Transverse colon (tissue), 4 donors: ENCODE data around the gene FGGY. TPM values are rescaled to one million over a fixed set of nuclear protein-coding genes. Genes with fewer than 3 reads are reported as not detected.

Experiments used
- DNase-seq: peaks from one replicate; pipeline ENCODE4 v3.0.0-alpha.2; 2019
- H3K27ac ChIP-seq, 4 donors: fragments of 200-600 bp; sonication (generic); 2 replicates each; pipeline ENCODE4 v1.5.1; 2016 to 2018; ENCODE audit warnings: inconsistent platforms in 4 of 4
- H3K27me3 ChIP-seq: fragments of 200-600 bp; sonication (generic); 2 replicates; pipeline ENCODE4 v1.5.1; 2017; ENCODE audit warnings: inconsistent platforms
- H3K36me3 ChIP-seq, 4 donors: fragments of 200-600 bp; sonication (generic); 2 replicates each; pipeline ENCODE4 v1.5.1; 2017 to 2019; ENCODE audit warnings: inconsistent platforms in 4 of 4
- H3K4me1 ChIP-seq, 4 donors: fragments of 200-600 bp; sonication (generic); 2 replicates each; pipeline ENCODE4 v1.5.1; 2017 to 2020; ENCODE audit warnings: inconsistent platforms in 4 of 4
- H3K4me3 ChIP-seq, 4 donors: fragments of 200-600 bp; sonication (generic); 1 replicate in 1 of 4; 2 replicates in 3 of 4; pipeline versions ENCODE4 v1.5.1 to v1.6.1; 2017 to 2019; ENCODE audit warnings: inconsistent platforms in 4 of 4
- H3K9me3 ChIP-seq, 2 donors: fragments of 200-600 bp; sonication (generic); 2 replicates each; pipeline ENCODE4 v1.5.1; 2017 to 2019; ENCODE audit warnings: inconsistent platforms in 2 of 2
- EP300 ChIP-seq: sonication (generic); formaldehyde crosslinking; IDR thresholded peaks from one replicate; pipeline ENCODE4 v1.6.1; 2017; ENCODE audit warnings: antibody characterized with exemption, low read depth
- POLR2A ChIP-seq: fragments of 450-650 bp; IDR thresholded peaks from one replicate; pipeline ENCODE4 v1.6.1; 2016; ENCODE audit warnings: antibody characterized with exemption, mild to moderate bottlenecking, moderate library complexity
- POLR2AphosphoS5 ChIP-seq, 3 donors: sonication (generic); formaldehyde crosslinking; IDR thresholded peaks; one replicate each; pipeline ENCODE4 v1.6.1; 2016; ENCODE audit warnings: antibody characterized with exemption in 3 of 3
- WGBS, 2 donors: methylation state at CpG; one replicate each; pipeline ENCODE4 v1.1.5; 2018; ENCODE audit warnings: low coverage in 1 of 2; 5-methylcytosine and 5-hydroxymethylcytosine counted together
- in situ Hi-C, 4 donors: fragments of 200-750 bp; cut with MboI; loops; one replicate each; pipeline versions ENCODE4 v1.15.0 to v1.15.1; 2017; ENCODE audit warnings: low sequenced_read_pairs in 3 of 4, low pct_ligation_motif_present in 1 of 4, low pct_unique_long_range_greater_than_20kb in 1 of 4
- intact Hi-C: fragments of 100-400 bp; cut with DNase I; formaldehyde crosslinking; loops from one replicate; pipeline ENCODE4 v1.15.1; 2023; ENCODE audit warnings: low total_unique reads
- total RNA-seq, 4 donors: library from RNA; depleted of rRNA; stranded (reverse); fragments of >200 nt; gene quantifications; one replicate each; pipeline ENCODE4 v1.1.0, GENCODE V29; 2016
- TF ChIP-seq, protein P1 (sequence below), 5 experiments: fragments of 200-600 bp in 3 of 5; fragments of 450-650 bp in 2 of 5; sonication (generic) in 3 of 5; IDR thresholded peaks; 1 replicate in 2 of 5; 2 replicates in 3 of 5; pipeline ENCODE4 v1.5.1; 2016 to 2017; ENCODE audit warnings: antibody characterized with exemption in 5 of 5, inconsistent platforms in 3 of 5, mild to moderate bottlenecking in 2 of 5, moderate library complexity in 1 of 5

Gene FGGY
- total RNA-seq, 4 donors from 2014 or later, result 18.2 to 97.7 (median 27.1) TPM

DNA sequence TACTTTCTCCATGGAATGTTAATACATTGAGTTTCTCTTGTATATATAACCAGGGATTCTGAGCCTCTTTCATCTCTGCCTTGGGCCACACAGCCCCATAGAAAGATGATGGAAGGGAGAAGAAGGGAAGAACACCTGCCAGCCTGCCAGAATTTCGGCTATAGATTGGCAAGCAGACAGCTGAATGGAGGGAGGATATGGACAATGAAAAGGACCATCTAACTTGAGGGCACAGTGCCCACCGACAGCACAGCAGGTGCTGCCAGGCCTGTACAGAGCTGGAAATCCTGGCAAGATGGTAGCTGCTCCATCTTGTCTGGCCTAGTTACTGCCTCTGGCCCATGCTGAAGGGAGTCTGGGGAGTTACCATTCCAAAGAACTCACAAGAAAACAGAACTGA is 244.3 kb downstream of the FGGY start:
- no peak for DNase-seq
- Histone ChIP-seq H3K4me3 (no peak overlapping the region), H3K9me3 (no peaks in the 10 kb centered on the region), H3K4me1 (peaks cover 0 to 6% (median 0%) of the 10 kb centered on the region in 4 donors), H3K27me3 (no peaks in the 10 kb centered on the region), H3K27ac (no peak overlapping the region), H3K36me3 (no peaks in the 10 kb centered on the region)
- in situ Hi-C loops (no loop called here), intact Hi-C loops (no loop called here)
- 91 to 100% methylated on average over 1 to 2 of the region's 2 CpGs for WGBS, 2 donors
- TF ChIP-seq, protein P1, sequence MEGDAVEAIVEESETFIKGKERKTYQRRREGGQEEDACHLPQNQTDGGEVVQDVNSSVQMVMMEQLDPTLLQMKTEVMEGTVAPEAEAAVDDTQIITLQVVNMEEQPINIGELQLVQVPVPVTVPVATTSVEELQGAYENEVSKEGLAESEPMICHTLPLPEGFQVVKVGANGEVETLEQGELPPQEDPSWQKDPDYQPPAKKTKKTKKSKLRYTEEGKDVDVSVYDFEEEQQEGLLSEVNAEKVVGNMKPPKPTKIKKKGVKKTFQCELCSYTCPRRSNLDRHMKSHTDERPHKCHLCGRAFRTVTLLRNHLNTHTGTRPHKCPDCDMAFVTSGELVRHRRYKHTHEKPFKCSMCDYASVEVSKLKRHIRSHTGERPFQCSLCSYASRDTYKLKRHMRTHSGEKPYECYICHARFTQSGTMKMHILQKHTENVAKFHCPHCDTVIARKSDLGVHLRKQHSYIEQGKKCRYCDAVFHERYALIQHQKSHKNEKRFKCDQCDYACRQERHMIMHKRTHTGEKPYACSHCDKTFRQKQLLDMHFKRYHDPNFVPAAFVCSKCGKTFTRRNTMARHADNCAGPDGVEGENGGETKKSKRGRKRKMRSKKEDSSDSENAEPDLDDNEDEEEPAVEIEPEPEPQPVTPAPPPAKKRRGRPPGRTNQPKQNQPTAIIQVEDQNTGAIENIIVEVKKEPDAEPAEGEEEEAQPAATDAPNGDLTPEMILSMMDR (IDR thresholded peaks at IDR 0.05), result no peak
- no peak for TF ChIP-seq POLR2A
- TF ChIP-seq EP300, result no peak
- no peak for TF ChIP-seq POLR2AphosphoS5 (IDR thresholded peaks at IDR 0.05)

DNA sequence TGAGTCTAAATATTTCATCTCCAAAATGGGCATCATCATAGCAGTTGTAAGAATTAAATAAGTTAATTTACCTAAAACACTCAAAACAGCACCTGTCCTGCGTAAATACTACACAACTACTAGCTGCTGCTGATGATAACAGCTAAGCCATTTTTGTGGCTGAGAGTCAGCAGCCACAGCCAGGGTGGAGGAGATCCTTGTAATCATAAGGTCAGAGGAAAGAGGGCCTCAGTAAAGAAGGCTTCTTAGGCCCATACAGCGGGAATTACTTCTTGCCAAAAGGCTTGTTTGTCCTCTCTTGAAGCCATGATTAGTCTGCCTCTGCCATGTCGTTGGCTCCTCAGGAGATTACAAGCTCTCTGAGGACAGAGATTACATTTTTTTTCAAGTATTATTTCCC is 245.0 kb downstream of the FGGY start:
- H3K9me3 ChIP-seq, result no peaks in the 10 kb centered on the region
- no peak for TF ChIP-seq POLR2A
- no peak for TF ChIP-seq POLR2AphosphoS5 (IDR thresholded peaks at IDR 0.05)
- no peak for TF ChIP-seq EP300
- no peak for DNase-seq
- H3K27ac ChIP-seq, result no peak overlapping the region
- H3K4me3 ChIP-seq, result no peak overlapping the region
- WGBS, 2 donors, result 87 to 94% methylated on average over 3 of the region's 3 CpGs
- no peaks in the 10 kb centered on the region for H3K27me3 ChIP-seq
- in situ Hi-C loops, result no loop called here
- peaks cover 0 to 6% (median 0%) of the 10 kb centered on the region in 4 donors for H3K4me1 ChIP-seq
- intact Hi-C loops, result no loop called here
- no peaks in the 10 kb centered on the region for H3K36me3 ChIP-seq

DNA sequence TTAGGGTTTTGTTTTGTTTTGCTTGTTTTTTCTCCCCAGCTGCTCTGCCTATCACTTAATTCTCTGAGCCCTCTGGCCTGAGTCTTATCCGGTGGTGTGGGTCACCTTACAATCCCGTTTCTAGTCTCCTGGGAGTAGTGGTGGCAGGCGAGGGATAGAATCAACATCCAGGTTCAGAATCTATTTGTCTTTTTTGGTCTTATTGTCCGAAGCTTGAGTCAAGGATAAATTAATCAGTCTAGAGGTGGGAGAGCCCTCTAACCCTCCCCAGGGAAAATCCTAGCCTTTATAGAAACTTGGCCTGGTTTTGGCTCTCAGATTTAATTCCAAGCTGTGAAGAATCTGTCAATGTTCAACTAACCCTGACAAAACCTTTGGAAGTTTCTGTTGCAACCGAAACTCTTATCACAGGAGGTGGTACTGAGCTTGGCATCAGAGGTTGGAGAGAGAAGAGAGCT is 246.3 kb downstream of the FGGY start:
- 30 to 46% methylated on average over 2 to 5 of the region's 5 CpGs for WGBS, 2 donors
- Histone ChIP-seq H3K27me3 (no peaks in the 10 kb centered on the region), H3K36me3 (no peaks in the 10 kb centered on the region), H3K9me3 (no peaks in the 10 kb centered on the region), H3K4me1 (peaks cover 0 to 6% (median 0%) of the 10 kb centered on the region in 4 donors), H3K27ac (peak overlapping the region in 2 of 4 donors; percentile 1 to 8), H3K4me3 (no peak overlapping the region)
- intact Hi-C loops (no loop called here), in situ Hi-C loops (no loop called here)
- no peak for DNase-seq
- TF ChIP-seq EP300 (no peak), POLR2AphosphoS5 (IDR thresholded peaks at IDR 0.05) (no peak)
- TF ChIP-seq, protein P1 (IDR thresholded peaks at IDR 0.05), result no peak

DNA sequence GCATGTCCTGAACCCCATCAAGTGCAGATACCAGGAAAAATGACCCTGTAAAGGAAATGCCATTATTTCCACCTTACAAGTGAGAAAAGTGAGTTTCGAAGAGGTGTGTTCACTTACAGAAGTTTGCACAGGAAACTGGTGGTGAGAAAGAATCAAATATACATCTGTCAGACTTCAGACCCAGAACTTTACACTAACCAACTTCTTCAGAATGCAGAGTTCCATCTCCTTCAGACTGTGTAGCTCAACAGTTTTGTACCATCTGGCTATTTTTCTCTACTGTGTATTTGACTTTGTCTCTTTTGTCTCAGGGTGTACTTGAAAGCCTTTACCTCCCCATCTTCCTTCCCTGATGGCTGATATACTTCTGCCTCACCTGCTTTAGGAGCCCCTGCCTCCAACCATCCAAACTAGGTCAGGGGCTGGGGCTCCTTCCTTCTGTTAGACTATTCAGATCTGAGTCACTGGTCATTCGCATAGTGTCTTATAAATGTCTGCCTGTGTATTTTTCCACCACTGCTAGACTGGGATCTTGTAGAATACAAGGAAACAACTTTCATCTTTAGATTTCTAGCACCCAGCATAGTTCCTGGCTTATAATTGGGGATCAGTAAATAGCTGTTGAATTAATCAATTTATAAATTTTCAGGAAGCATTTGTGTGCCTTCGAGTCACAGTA is 247.9 kb downstream of the FGGY start:
- intact Hi-C loops, result no loop called here
- H3K27me3 ChIP-seq, result no peaks in the 10 kb centered on the region
- WGBS, 2 donors, result 65 to 95% methylated on average over 2 to 3 of the region's 3 CpGs
- in situ Hi-C loops, result no loop called here
- H3K36me3 ChIP-seq, result no peaks in the 10 kb centered on the region
- H3K4me1 ChIP-seq, result peaks cover 2 to 16% (median 7%) of the 10 kb centered on the region in 4 donors
- H3K4me3 ChIP-seq, result no peak overlapping the region
- no peak for DNase-seq
- no peaks in the 10 kb centered on the region for H3K9me3 ChIP-seq
- TF ChIP-seq, protein P1 (IDR thresholded peaks at IDR 0.05), result no peak
- H3K27ac ChIP-seq, result no peak overlapping the region

DNA sequence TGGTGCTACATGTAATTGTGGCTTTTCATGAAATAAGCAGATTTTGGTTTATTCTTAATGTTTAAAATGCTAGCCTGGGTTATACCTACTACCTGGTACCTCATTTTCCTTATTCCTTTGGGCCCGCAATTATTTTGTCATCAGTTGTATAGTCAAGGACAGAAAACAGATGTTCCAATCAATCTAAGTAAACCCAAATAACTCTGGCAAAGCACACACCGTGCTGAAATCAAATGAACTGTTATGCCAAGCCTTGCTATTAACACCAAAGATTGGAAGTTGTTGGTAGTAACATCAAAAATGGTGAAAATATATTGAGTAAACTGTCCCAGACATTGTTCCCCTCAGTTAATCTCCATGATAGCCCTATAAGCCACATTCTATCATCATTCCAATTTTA is 248.9 kb downstream of the FGGY start:
- WGBS, 2 donors, result 91 to 93% methylated on average over 2 of the region's 2 CpGs
- DNase-seq, result no peak
- no peaks in the 10 kb centered on the region for H3K36me3 ChIP-seq
- TF ChIP-seq POLR2A, result no peak
- TF ChIP-seq, protein P1 (IDR thresholded peaks at IDR 0.05), result no peak
- no peak for TF ChIP-seq POLR2AphosphoS5 (IDR thresholded peaks at IDR 0.05)
- TF ChIP-seq EP300, result no peak
- peaks cover 6 to 26% (median 14%) of the 10 kb centered on the region in 4 donors for H3K4me1 ChIP-seq
- in situ Hi-C loops (no loop called here), intact Hi-C loops (no loop called here)
- no peak overlapping the region for H3K27ac ChIP-seq
- no peaks in the 10 kb centered on the region for H3K9me3 ChIP-seq
- no peaks in the 10 kb centered on the region for H3K27me3 ChIP-seq
- no peak overlapping the region for H3K4me3 ChIP-seq
